GM18498 (cell line): ENCODE results near the gene PRKCQ.

Source experiments
- ATAC-seq: cut with Tn5 transposase; IDR thresholded peaks from one replicate; pipeline ENCODE4 v1.9.1; 2021; ENCODE audit warnings: mild to moderate bottlenecking, moderate library complexity; ENCODE audit not compliant: unreplicated experiment

The PRKCQ gene

GRCh38 chr10:6409971-6410643, 170.0 kb downstream of the PRKCQ start:
- ATAC-seq = no peak

DNA sequence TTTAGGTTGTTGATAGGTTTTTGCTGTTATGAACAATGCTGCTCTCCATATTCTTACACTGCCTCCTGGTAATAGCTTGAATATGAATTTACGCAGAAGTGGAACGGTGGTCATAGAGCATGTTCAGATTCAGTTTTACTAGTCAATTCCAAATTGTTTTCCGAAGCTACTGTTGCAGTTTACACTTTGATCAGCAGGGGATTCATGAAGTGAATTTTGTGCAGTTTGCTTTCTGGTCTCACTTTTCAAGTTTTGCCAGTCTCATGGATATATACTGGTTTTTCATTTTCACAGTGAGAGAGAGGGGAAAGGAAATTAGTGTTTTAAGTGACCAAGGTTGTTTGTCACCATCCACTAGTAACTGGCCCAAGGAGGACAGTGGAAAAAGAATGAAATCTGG, 171.3 kb downstream of the PRKCQ start:
- ATAC-seq = no peak

DNA sequence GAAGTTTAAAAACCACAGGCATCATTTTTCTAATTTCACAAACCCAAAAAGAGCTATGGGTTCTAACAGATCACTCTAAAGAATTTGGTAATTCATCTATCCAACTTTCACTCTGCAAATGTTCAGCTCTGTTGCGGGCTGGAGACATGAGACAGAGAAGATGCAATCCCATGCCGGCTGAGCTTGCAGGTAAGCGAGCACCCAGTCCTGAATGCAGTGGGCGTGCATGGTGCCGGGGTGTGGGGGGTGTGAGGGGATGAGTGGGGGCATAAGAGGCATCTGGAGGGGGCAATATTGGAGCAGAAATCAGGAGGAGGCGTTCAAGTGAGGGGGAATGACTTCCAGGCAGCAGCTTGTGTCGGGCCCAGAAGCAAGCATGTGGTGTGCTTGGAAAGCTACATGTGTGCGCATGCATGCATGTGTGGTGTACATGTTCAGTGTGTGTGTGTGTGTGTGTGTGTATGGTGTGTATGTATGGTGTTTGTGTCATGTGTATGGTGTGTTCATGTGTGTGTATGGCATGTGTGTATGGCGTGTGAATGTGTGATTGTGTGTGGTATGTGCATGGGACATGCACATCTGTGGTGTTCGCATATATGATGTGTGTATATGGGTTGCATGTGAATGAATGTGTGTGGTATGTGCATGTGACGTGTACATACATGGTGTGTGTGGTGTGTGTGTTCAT, 172.9 kb downstream of the PRKCQ start:
- no peak for ATAC-seq

DNA sequence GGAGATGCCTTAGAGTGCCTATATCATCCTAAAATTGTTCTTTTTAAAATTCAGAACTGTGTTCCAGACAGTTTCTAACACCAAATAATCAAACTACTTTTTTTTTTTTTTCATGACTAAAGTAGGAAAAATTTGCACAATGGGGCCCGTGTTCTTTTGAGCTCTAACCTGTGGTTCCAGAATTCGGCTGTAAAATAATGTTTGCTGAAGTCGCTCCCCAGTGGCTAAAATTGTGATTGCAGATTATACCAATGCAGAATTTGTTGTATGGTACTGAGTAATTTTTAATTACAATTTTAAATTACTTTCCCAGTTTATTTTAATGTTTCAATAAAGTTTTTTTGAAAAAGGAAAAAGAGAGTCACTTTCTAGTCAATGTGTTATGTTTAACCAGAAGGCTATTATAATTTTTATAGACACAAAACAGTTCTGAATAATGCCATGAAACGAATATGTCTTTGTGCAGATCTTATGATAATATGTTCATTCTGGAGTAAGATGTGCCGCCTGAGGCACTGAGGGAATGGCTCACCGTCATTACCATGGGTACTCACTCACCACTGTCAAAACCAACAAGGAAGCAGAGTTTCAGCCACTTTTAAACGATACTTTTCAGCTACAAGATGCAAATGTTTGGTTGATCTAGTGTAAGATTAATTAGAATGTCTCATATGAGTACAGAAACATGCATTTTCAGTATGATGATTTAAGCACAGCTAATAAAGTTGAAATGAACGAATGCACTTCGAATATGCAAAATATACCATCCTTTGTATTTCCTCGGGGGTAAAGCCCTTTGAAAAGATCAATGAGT, 173.6 kb downstream of the PRKCQ start:
- ATAC-seq = no peak

DNA sequence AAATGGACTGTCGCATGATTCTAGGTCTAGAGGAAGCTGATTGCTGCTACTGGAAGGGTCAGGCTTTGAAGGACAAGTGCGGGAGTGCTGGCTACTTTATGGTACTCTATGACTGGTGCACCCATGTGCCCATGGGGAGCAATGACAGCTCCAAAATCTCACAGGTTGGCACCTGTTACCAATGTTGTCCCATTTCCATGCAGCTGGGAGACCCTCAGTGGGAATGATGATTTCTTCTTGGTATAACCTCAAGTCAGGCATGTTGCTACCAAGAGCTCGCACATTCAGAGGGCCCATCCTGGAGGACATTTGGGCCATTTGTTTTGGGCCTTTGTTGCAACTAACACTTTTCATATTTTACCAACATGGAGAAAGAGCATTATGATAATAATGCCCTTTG, 174.4 kb downstream of the PRKCQ start:
- ATAC-seq = no peak

DNA sequence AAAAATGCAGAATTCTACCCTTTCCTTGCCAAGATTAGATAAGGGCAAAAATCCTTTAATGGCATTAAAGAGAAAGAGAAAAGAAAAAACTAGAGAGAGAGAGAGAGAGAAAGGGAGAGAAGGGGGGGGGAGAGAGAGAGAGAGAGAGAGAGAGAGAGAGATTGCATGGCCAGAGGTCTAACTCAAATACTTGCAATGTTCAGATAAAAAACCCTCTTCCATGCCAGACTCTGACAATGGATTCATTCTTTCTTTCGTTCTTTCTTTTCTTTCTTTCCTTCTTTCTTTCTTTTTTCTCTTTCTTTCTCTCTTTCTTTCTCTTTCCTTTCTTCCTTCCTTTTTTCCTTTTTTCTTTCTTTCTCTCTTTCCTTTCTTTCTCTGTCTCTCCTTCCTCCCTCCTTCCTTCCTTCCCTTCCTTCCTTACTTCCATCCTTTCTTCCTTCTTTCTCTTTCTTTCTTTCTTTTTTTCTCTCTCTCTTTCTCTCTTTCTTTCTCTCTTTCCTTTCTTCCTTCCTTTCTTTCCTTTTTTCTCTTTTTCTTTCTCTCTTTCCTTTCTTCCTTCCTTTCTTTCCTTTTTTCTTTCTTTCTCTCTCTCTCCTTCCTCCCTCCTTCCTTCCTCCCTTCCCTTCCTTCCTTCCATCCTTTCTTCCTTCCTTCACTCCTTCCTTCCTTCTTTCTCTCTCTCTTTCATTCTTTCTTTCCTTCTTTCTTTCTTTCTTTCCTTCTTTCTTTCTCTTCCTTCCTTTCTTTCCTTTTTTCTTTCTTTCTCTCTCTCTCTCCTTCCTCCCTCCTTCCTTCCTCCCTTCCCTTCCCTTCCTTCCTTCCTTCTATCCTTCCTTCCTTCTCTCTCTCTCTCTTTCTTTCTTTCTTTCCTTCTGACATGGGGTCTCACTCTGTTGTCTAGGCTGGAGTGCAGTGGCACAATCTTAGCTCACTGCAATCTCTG, 175.7 kb downstream of the PRKCQ start:
- no peak for ATAC-seq

GRCh38 chr10:6402960-6403359, 177.1 kb downstream of the PRKCQ start:
- ATAC-seq = no peak

DNA sequence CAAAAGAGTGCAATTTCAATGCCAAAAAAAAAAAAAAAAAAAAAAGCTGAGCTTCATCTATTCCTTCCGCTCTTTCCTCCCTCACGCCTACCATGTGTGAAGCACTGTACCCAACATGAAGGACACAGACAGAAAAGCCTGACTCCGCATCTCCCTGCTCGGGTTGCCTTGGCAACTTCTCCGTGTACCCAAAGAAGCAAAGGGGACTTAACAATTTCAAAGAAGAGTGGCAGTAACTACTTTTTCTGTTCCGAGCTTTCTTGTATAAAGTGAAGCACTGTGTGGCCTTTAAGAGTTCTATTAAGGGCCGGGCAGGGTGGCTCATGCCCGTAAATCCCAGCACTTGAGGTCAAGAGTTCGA, 177.7 kb downstream of the PRKCQ start:
- no peak for ATAC-seq

- peak; percentile 84 for ATAC-seq
These were observed 178.3 kb downstream of the PRKCQ start for GRCh38 chr10:6401558-6402348.

DNA sequence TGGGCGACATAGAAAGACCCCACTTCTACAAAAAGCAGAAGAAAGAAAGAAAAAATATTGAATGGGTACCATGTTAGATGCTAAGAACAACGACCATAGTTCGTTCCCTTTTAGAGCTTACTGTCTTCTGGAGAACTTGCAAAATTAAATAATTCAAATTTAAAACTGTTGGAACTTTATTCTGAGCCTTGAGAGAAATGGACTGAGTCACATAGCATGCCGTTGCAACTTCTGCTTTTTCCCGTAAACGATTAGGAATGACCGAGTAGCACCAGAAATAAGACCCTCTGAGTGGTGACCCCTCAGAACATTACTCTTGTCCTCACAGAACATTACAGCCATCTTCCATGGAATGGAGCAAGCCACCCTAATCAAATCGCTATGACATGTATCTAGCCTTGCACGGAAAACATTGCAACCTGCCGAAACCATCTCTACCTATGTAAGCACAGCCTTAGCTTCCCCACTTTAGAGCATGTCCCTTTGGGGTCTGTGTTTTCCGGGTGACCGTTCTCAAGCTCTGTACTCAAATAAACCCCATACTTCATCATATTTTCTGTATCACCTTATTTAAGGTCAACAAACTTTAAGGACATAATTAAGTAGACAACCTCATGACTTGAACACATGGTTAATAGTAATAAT, 179.1 kb downstream of the PRKCQ start:
- no peak for ATAC-seq

DNA sequence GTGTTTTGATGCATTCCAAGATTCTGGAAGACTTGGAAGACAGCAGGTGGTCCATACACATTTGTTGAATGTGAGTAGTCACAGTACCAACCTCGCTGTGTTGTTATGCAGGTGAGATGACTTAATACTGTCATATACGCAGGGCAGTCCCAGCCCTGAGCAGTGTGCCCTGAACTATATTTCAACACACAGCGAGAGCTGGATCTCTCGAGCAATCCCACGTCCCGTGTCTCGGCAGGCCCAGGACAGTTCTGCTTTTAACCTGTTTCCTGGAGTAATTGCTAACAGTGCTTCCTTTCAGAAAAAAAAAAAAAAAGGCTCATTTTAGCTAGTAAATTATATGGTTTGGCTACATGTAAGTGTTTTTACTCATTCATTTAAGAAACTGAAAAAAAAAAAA, 179.7 kb downstream of the PRKCQ start:
- ATAC-seq = no peak

DNA sequence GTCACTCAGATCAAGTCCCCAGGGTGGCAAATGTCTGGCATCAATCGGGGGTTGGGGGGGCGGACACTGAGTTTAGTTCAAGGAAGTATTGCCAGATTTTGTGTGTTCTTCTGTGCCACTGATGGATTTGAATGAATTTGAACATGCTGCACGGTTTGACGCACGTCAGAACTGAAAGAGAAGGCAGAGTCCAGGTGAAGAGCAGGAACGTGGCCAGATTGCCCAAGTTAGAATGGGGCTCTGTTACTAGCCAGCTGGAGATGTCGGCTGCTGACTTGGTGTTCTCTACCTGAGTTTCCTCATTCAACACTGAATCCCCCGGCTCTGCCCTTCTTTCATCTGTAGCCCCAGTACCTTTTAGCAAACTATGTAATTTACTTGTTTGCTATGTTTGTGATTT, 180.2 kb downstream of the PRKCQ start:
- ATAC-seq = no peak

DNA sequence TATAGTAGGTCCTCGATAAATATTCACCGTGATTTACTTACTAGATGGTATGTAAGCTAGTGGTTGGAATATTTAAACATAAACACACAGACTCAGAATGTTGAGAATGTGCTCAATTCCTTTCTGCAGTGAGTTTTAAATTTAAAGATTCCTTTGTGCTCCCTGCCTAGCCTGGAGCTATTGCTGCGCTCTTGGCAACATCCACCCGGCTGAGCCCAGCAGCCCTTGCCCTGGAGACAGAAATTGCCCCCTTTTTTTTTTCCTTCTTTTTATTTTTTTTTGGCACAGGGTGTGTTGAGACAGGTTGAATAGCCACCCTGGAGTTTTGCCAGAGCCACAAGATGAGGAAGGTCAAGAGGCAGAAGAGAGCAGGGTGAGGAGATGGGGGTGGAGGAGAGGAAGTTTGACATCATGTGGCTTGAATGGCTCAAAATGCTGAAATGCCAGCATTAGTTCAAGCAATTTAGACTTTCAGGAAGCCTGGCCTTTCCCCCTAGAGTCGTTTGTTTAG, 180.8 kb downstream of the PRKCQ start:
- no peak for ATAC-seq

DNA sequence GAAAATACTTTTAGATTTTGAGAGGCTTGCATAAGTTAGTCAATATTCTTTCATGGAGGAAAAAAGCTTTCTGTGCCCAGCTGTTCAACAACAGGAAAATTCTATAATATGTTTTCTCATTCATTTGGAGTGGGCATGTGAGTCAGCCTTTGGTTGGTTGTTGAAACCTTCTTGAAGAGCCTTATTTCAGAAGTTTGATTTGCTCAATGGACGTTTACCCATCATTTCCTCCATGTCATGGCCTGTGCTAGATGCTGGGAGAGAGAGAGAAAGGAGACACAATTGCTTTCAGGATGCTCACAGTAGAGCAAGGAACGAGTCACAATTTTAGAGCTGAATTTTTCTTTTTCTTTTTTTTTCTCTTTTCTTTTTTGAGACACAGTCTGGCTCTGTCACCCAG, 181.7 kb downstream of the PRKCQ start:
- no peak for ATAC-seq

- ATAC-seq = no peak
These were observed 183.4 kb downstream of the PRKCQ start for GRCh38 chr10:6396652-6397051.

DNA sequence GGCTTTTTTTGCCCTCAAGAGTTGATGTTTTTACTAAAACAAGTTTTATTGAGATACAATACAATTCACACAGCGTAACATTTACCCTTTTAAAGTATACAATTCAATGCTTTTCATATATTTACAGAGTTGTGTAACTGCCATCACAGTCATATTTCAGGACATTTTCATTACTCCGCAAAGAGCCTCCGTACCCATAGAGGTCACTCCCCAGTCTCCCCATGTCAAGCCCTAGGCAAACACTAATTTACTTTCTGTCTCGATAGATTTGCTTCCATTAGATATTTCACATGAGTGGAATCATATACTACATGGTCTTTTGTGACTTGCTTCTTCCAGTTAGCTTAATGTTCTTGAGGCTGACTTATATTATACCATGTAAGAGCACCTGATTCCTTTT, 183.8 kb downstream of the PRKCQ start:
- ATAC-seq = no peak

DNA sequence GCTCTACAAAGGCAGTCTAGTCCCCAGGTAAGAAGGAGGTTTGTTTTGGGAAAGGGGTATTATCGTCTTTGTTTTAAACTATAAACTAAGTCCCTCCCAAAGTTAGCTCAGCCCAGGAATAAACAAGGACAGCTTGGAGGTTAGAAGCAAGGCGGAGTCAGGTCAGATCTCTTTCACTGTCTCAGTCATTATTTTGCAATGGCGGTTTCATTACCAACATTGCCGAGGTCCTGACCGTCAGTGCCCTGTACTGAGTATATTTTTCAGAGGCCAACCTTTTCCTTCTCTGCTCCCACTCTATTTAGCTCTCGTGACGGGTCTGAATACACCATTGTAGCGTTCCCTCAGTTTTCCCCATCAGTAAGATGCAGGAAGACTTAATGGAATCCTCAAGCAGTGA, 184.5 kb downstream of the PRKCQ start:
- no peak for ATAC-seq

DNA sequence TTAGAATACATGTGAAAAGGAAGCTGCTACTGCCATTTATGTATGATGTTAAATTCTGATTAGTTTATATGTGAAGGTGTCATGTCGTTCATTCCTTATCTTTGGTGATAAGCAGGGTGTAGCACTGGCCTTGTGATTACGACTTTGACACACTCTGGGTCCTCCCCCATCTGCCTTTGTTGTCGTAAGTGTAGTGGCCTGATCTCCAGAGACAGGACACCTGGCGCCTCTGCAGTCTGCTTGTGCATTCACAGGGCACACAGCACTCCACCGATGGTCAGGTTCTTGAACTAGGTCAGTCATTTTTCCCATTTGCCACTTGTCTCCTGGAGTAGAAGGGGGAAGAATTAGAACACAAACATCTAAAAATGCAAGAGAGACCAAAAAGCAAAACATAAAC, 186.0 kb downstream of the PRKCQ start:
- ATAC-seq = no peak

GRCh38 chr10:6393168-6393567, 186.9 kb downstream of the PRKCQ start:
- ATAC-seq = no peak
